Hematopoietic multipotent progenitor cell treated with erythropoietin and hydrocortisone succinate and interleukin-3 and kit ligand, for 15 days (in vitro differentiated cells): ENCODE measurements around the gene EEFSEC.

Experiments used
- DNase-seq: peaks from one replicate; pipeline ENCODE4 v3.0.0-alpha.2; 2015; ENCODE audit warnings: low spot score

The EEFSEC gene

GRCh38 chr3:128351546-128351945 lies 198.3 kb downstream of the EEFSEC start:
- no peak for DNase-seq

GRCh38 chr3:128352326-128352725 lies 199.0 kb downstream of the EEFSEC start:
- DNase-seq = no peak

GRCh38 chr3:128353361-128353965 lies 200.2 kb downstream of the EEFSEC start:
- no peak for DNase-seq

GRCh38 chr3:128353991-128354687 lies 200.9 kb downstream of the EEFSEC start:
- no peak for DNase-seq

GRCh38 chr3:128354788-128355542 lies 201.7 kb downstream of the EEFSEC start:
- no peak for DNase-seq

GRCh38 chr3:128355543-128355919 lies 202.2 kb downstream of the EEFSEC start:
- no peak for DNase-seq

GRCh38 chr3:128356822-128357221 lies 203.5 kb downstream of the EEFSEC start:
- DNase-seq = no peak

- no peak for DNase-seq
Measured at GRCh38 chr3:128357538-128357937, 204.3 kb downstream of the EEFSEC start.

- DNase-seq = no peak
Measured at GRCh38 chr3:128358156-128358895, 205.0 kb downstream of the EEFSEC start.

- DNase-seq = no peak
Measured at GRCh38 chr3:128359060-128359664, 205.9 kb downstream of the EEFSEC start.

- DNase-seq = no peak
Measured at GRCh38 chr3:128359846-128360642, 206.8 kb downstream of the EEFSEC start.

- no peak for DNase-seq
Measured at GRCh38 chr3:128360705-128361271, 207.5 kb downstream of the EEFSEC start.

GRCh38 chr3:128362026-128362965 lies 209.0 kb downstream of the EEFSEC start:
- no peak for DNase-seq

- DNase-seq = no peak
Measured at GRCh38 chr3:128364291-128364690, 211.0 kb downstream of the EEFSEC start.

- DNase-seq = no peak
Measured at GRCh38 chr3:128364808-128365360, 211.6 kb downstream of the EEFSEC start.

- no peak for DNase-seq
Measured at GRCh38 chr3:128366136-128366535, 212.9 kb downstream of the EEFSEC start.

- no peak for DNase-seq
Measured at GRCh38 chr3:128366652-128367051, 213.4 kb downstream of the EEFSEC start.

- DNase-seq = no peak
Measured at GRCh38 chr3:128367221-128367620, 213.9 kb downstream of the EEFSEC start.

GRCh38 chr3:128367761-128368160 lies 214.5 kb downstream of the EEFSEC start:
- DNase-seq = no peak
